ENCODE data around the gene ZSWIM5.
A peak's percentile ranks its signal among the peaks of the same experiment; 100 is the strongest.
"Not testable (repeated sequence)": the region's sequence is repeated elsewhere in the genome, so short reads cannot be mapped to it uniquely, and the experiment has no call there.

ZSWIM5 gene

GRCh38 chr1:45205910-45206721, at the start of gene ZSWIM5:
TSS of gene ZSWIM5 (minus strand) at chr1:45206605. CDS start at chr1:45206350, 255 bp downstream.
- TF ChIP-seq, protein P1, sequence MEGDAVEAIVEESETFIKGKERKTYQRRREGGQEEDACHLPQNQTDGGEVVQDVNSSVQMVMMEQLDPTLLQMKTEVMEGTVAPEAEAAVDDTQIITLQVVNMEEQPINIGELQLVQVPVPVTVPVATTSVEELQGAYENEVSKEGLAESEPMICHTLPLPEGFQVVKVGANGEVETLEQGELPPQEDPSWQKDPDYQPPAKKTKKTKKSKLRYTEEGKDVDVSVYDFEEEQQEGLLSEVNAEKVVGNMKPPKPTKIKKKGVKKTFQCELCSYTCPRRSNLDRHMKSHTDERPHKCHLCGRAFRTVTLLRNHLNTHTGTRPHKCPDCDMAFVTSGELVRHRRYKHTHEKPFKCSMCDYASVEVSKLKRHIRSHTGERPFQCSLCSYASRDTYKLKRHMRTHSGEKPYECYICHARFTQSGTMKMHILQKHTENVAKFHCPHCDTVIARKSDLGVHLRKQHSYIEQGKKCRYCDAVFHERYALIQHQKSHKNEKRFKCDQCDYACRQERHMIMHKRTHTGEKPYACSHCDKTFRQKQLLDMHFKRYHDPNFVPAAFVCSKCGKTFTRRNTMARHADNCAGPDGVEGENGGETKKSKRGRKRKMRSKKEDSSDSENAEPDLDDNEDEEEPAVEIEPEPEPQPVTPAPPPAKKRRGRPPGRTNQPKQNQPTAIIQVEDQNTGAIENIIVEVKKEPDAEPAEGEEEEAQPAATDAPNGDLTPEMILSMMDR (IDR thresholded peaks at IDR 0.05; ENCODE audit: insufficient read depth, low read length, poor library complexity, severe bottlenecking) = no peak
- H3K27me3 ChIP-seq (replicated peaks; ENCODE audit: control insufficient read depth, insufficient read depth, low read length) = no peaks in the 10 kb centered on the region; the same call in 1 of the 2 replicates
- H3K4me3 ChIP-seq (replicated peaks; ENCODE audit: low read depth, low read length) = peak within 1 kb of the TSS; percentile 58
- DNase-seq (ENCODE audit: extremely low read depth, insufficient read length) = peak; percentile 80
- H3K36me3 ChIP-seq (ENCODE audit: control insufficient read depth, insufficient read depth, low read length) = no peaks in the 10 kb centered on the region

- DNase-seq (ENCODE audit: extremely low read depth, insufficient read length) = no peak
Measured at GRCh38 chr1:45254490-45254889, 48.1 kb upstream of the ZSWIM5 start.

GRCh38 chr1:45250544-45250943, 44.1 kb upstream of the ZSWIM5 start:
- H3K27me3 ChIP-seq (replicated peaks; ENCODE audit: control insufficient read depth, insufficient read depth, low read length) = no peaks in the 10 kb centered on the region
- TF ChIP-seq, protein P1 (IDR thresholded peaks at IDR 0.05; ENCODE audit: insufficient read depth, low read length, poor library complexity, severe bottlenecking) = no peak
- DNase-seq (ENCODE audit: extremely low read depth, insufficient read length) = no peak
- no peak overlapping the region for H3K4me3 ChIP-seq (replicated peaks; ENCODE audit: low read depth, low read length)
- H3K36me3 ChIP-seq (ENCODE audit: control insufficient read depth, insufficient read depth, low read length) = no peaks in the 10 kb centered on the region

More at GRCh38 chr1:45254490-45254889, 48.1 kb upstream of the ZSWIM5 start:
- Histone ChIP-seq H3K27me3 (replicated peaks; ENCODE audit: control insufficient read depth, insufficient read depth, low read length) (no peaks in the 10 kb centered on the region), H3K4me3 (replicated peaks; ENCODE audit: low read depth, low read length) (no peak overlapping the region), H3K36me3 (ENCODE audit: control insufficient read depth, insufficient read depth, low read length) (no peaks in the 10 kb centered on the region)
- TF ChIP-seq, protein P1 (IDR thresholded peaks at IDR 0.05; ENCODE audit: insufficient read depth, low read length, poor library complexity, severe bottlenecking) = no peak

DNA sequence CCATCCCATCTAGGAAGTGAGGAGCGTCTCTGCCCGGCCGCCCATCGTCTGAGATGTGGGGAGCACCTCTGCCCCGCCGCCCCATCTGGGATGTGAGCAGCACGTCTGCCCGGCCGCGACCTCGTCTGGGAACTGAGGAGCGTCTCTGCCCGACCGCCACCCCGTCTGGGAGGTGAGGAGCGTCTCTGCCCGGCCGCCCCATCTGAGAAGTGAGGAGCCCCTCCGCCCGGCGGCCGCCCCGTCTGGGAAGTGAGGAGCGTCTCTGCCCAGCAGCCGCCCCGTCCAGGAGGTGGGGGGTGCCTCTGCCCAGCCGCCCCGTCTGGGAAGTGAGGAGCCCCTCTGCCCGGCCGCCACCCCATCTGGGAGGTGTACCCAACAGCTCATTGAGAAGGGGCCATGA, 41.6 kb upstream of the ZSWIM5 start:
- H3K4me3 ChIP-seq (replicated peaks; ENCODE audit: low read depth, low read length); H3K27me3 ChIP-seq (replicated peaks; ENCODE audit: control insufficient read depth, insufficient read depth, low read length); DNase-seq (ENCODE audit: extremely low read depth, insufficient read length); H3K36me3 ChIP-seq (ENCODE audit: control insufficient read depth, insufficient read depth, low read length): not testable (repeated sequence)

DNA sequence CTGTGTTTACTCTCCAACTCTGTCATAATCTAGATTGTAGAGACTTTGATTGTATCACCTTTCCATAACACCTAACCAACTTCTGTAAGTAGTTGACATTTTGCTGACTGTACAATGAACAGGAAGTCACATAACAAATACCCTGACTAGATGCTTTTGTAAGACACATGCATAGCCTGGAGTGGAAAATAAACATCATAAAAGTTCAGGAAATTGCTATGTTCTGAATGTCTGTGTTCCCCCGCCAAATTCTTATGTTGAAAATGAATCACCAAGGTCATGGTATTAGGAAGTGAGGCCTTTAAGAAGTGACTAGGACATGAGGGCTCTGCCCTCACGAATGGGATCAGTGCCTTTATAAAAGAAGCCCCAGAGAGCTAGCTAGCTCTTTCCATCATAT, 40.4 kb upstream of the ZSWIM5 start:
- Histone ChIP-seq H3K36me3 (ENCODE audit: control insufficient read depth, insufficient read depth, low read length) (no peaks in the 10 kb centered on the region), H3K27me3 (replicated peaks; ENCODE audit: control insufficient read depth, insufficient read depth, low read length) (no peaks in the 10 kb centered on the region), H3K4me3 (replicated peaks; ENCODE audit: low read depth, low read length) (no peak overlapping the region)
- TF ChIP-seq, protein P1 (IDR thresholded peaks at IDR 0.05; ENCODE audit: insufficient read depth, low read length, poor library complexity, severe bottlenecking) = no peak
- no peak for DNase-seq (ENCODE audit: extremely low read depth, insufficient read length)

DNA sequence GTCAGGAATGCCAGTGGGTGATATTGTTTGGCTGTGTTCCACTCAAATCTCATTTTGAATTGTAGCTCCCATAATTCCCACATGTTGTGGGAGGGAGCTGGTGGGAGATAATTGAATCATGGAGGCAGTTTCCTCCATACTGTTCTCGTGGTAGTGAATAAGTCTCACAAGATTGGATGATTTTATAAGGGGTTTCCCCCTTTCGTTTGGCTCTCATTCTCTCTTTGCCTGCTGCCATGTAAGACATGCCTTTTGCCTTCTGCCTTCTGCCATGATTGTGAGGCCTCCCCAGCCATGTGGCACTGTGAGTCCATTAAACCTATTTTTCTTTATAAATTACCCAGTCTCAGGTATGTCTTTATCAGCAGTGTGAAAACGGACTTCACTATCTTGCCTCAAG, 40.0 kb upstream of the ZSWIM5 start:
- DNase-seq (ENCODE audit: extremely low read depth, insufficient read length); H3K27me3 ChIP-seq (replicated peaks; ENCODE audit: control insufficient read depth, insufficient read depth, low read length); H3K4me3 ChIP-seq (replicated peaks; ENCODE audit: low read depth, low read length); H3K36me3 ChIP-seq (ENCODE audit: control insufficient read depth, insufficient read depth, low read length): not testable (repeated sequence)
